GM21381 (cell line): ENCODE data around the gene NUDT16.

Experiments
- ATAC-seq: cut with Tn5 transposase; IDR thresholded peaks from one replicate; pipeline ENCODE4 v1.9.1; 2021; ENCODE audit warnings: mild to moderate bottlenecking, moderate library complexity; ENCODE audit not compliant: unreplicated experiment

NUDT16 gene

DNA sequence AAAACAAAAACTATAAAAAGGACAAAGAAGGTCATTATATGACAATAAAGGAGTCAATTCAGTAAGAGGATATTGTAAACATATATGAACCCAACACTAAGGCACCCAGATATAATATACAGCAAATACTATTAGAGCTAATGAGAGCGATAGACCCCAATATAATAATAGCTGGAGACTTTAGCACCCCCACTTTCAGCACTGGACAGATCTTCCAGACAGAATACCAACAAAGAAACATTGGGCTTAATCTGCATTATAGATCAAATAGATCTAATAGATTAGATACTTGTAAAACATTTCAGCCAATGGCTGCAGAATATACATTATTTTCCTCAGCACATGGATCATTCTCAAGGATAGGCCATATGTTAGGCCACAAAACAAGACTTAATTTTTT lies 53.4 kb downstream of the NUDT16 start:
- no peak for ATAC-seq
